Pancreas (tissue), 10 donors: ENCODE data around the gene KLHDC7B. TPM values are rescaled to one million over a fixed set of nuclear protein-coding genes. Genes with fewer than 3 reads are reported as not detected.

Experiments
- ATAC-seq, 4 donors: fragments of 200-7000 bp; cut with Tn5 transposase; one replicate each; pipeline versions ENCODE4 v1.8.0 to v1.9.1; 2020; ENCODE audit warnings: mild to moderate bottlenecking in 4 of 4, moderate library complexity in 4 of 4
- DNase-seq, 6 donors: peaks; one replicate each; pipeline ENCODE4 v3.0.0-alpha.2; 2020
- FAIRE-seq: peaks from 2 replicates; lab custom pipeline; 2012; peaks lifted over from hg19 to GRCh38; lab: Jason Lieb, UNC
- H3K27ac ChIP-seq, 4 donors: fragments of 200-600 bp; sonication (generic); 1 replicate in 3 of 4; 2 replicates in 1 of 4; pipeline versions ENCODE4 v1.5.0 to v1.8.0; 2020
- H3K27me3 ChIP-seq, 4 donors: fragments of 200-600 bp; one replicate each; pipeline ENCODE4 v1.8.0; 2021
- H3K36me3 ChIP-seq, 3 donors: fragments of 200-600 bp; sonication (generic) in 1 of 3; one replicate each; pipeline versions ENCODE4 v1.5.0 to v1.8.0; 2020 to 2021
- H3K4me1 ChIP-seq, 3 donors: fragments of 200-600 bp; one replicate each; pipeline ENCODE4 v1.8.0; 2021
- H3K4me3 ChIP-seq, 4 donors: fragments of 200-600 bp; sonication (generic) in 2 of 4; one replicate each; pipeline versions ENCODE4 v1.5.0 to v1.8.0; 2020 to 2021
- H3K9me3 ChIP-seq, 4 donors: fragments of 200-600 bp; one replicate each; pipeline ENCODE4 v1.8.0; 2021
- CTCF ChIP-seq, 4 donors: fragments of 200-600 bp; sonication (generic) in 3 of 4; IDR thresholded peaks; one replicate each; pipeline versions ENCODE4 v1.5.0 to v1.8.0; 2021; ENCODE audit warnings: antibody characterized with exemption in 4 of 4
- WGBS, 2 donors: extraction: QIAGEN DNeasy Blood & Tissue Kit; methylation state at CpG; one replicate each; pipeline ENCODE4 v1.1.7; 2013; 5-methylcytosine and 5-hydroxymethylcytosine counted together
- intact Hi-C, 3 donors: fragments of 100-400 bp; cut with DNase I; formaldehyde crosslinking; loops; one replicate each; pipeline versions ENCODE4 v1.11.1 to v1.14.2; 2022
- polyA plus RNA-seq, 2 donors: library from polyadenylated mRNA; stranded (reverse); fragments of 200-250 nt; gene quantifications; one replicate each; pipeline ENCODE4 v1.2.3, GENCODE V29; 2013
- total RNA-seq, 6 donors: library from RNA; stranded (reverse); fragmentation: NEBNext Ultra II Directional in 4 of 6; extraction: Animal tissue kit (Norgen Biotek cat#: 25700) in 4 of 6; gene quantifications; one replicate each; pipeline versions ENCODE4 v1.2.1 to v1.2.4, GENCODE V29; 2021 to 2023
- donor health status: healthy with polysubstance abuse.
- donor health status: DM: no; HTN: no; CAD: no; lungs with moderate emphysema.
- donor health status: DM: no; HTN: no; CAD: no.
- donor health status: control.
- donor health status: control.
- donor health status: Bipolar disorder and iron deficiency.
- donor health status: DM: yes; HTN: yes; CAD: no.
- donor health status: DM: no; HTN: no; CAD: no.
- donor health status: DM: no; HTN: no; CAD: no.
- donor health status: DM: yes; HTN: yes; CAD: no.

The KLHDC7B gene
- total and polyA plus RNA-seq, 8 donors, result 0.03 to 2.1 (median 0.15) TPM; not detected in 1

GRCh38 chr22:50523458-50523805 is 22.3 kb upstream of the KLHDC7B start:
- Histone ChIP-seq H3K9me3 (no peaks in the 10 kb centered on the region), H3K4me3 (no peak overlapping the region), H3K27ac (no peak overlapping the region), H3K4me1 (peaks cover 5 to 7% (median 6%) of the 10 kb centered on the region in 3 donors), H3K27me3 (no peaks in the 10 kb centered on the region), H3K36me3 (peaks cover 0 to 38% (median 19%) of the 10 kb centered on the region in 3 donors)
- intact Hi-C loops, result no loop called here
- FAIRE-seq, result no peak
- no peak for ATAC-seq
- WGBS, 2 donors, result 91 to 93% methylated on average over 16 of the region's 16 CpGs
- TF ChIP-seq CTCF (IDR thresholded peaks at IDR 0.05), result no peak
- DNase-seq, result no peak

- TF ChIP-seq CTCF (IDR thresholded peaks at IDR 0.05), result no peak
- no peak for FAIRE-seq
- DNase-seq, result peak in 2 of 6 donors; percentile 62 to 79
- intact Hi-C loops, result no loop called here
- Histone ChIP-seq H3K4me1 (peaks cover 5 to 7% (median 6%) of the 10 kb centered on the region in 3 donors), H3K27ac (peak overlapping the region in 1 of 4 donors; percentile 94), H3K9me3 (no peaks in the 10 kb centered on the region), H3K36me3 (peaks cover 0 to 33% (median 14%) of the 10 kb centered on the region in 3 donors), H3K4me3 (peak overlapping the region in 2 of 4 donors; percentile 72 to 75), H3K27me3 (no peaks in the 10 kb centered on the region)
- ATAC-seq, result no peak
- 77 to 78% methylated on average over 24 to 25 of the region's 25 CpGs for WGBS, 2 donors
These were observed 21.7 kb upstream of the KLHDC7B start for GRCh38 chr22:50523806-50524675.

- no peak for DNase-seq
- intact Hi-C loops, result no loop called here
- H3K27me3 ChIP-seq, result no peaks in the 10 kb centered on the region
- peak overlapping the region; percentile 59 to 75 (median 68) for H3K4me3 ChIP-seq
- peaks cover 5 to 7% (median 6%) of the 10 kb centered on the region in 3 donors for H3K4me1 ChIP-seq
- FAIRE-seq, result no peak
- WGBS, 2 donors, result 4 to 5% methylated on average over 19 of the region's 19 CpGs
- H3K27ac ChIP-seq, result peak overlapping the region; percentile 88 to 94 (median 90)
- peak in 3 of 4 donors; percentile 1 to 8 (median 2) for ATAC-seq
- no peak for TF ChIP-seq CTCF (IDR thresholded peaks at IDR 0.05)
- peaks cover 0 to 26% (median 11%) of the 10 kb centered on the region in 3 donors for H3K36me3 ChIP-seq
- no peaks in the 10 kb centered on the region for H3K9me3 ChIP-seq
These were observed 21.0 kb upstream of the KLHDC7B start for GRCh38 chr22:50524676-50525103.

GRCh38 chr22:50525104-50525857 is 20.4 kb upstream of the KLHDC7B start, which contains the start of gene SCO2:
SCO2 (minus strand) TSS chr22:50525598; CDS start chr22:50524411, 1,187 bp downstream.
- Histone ChIP-seq H3K4me1 (peaks cover 6 to 7% (median 6%) of the 10 kb centered on the region in 3 donors), H3K4me3 (peak within 1 kb of the TSS; percentile 59 to 75 (median 68)), H3K36me3 (peaks cover 0 to 22% (median 11%) of the 10 kb centered on the region in 3 donors), H3K27ac (peak within 1 kb of the TSS; percentile 88 to 94 (median 90)), H3K27me3 (no peaks in the 10 kb centered on the region), H3K9me3 (no peaks in the 10 kb centered on the region)
- DNase-seq, result peak; percentile 96 to 100 (median 98)
- intact Hi-C loops, result no loop called here
- ATAC-seq, result peak; percentile 70 to 81 (median 78)
- no peak for FAIRE-seq
- WGBS, 2 donors, result 1% methylated on average over 73 to 84 of the region's 84 CpGs
- peak in 3 of 4 donors; percentile 11 to 25 (median 15) for TF ChIP-seq CTCF (IDR thresholded peaks at IDR 0.05)
